Activated CD8-positive, alpha-beta T cell treated with anti-CD3 and anti-CD28 coated beads, Interleukin-2, amount 10 ng/mL, durations not matched to agents 7 days and 5 days (primary cell): ENCODE measurements around the gene GLYATL1B. TPM values are rescaled to one million over a fixed set of nuclear protein-coding genes. Genes with fewer than 3 reads are reported as not detected.
"Not testable (repeated sequence)": the region's sequence is repeated elsewhere in the genome, so short reads cannot be mapped to it uniquely, and the experiment has no call there.

Experiments used
- ATAC-seq: fragments of 150-1000 bp; cut with Tn5 transposase; one replicate; pipeline ENCODE4 v1.10.0; 2021; ENCODE audit warnings: moderate library complexity
- CTCF ChIA-PET: fragments of 350-600 bp; sonication (Branson Sonifier 250); formaldehyde crosslinking; loops from one replicate; lab custom pipeline; 2021; ENCODE audit warnings: antibody characterized with exemption; lab: Charles Lee
- POLR2A ChIA-PET: fragments of 350-600 bp; sonication (Branson Sonifier 250); formaldehyde crosslinking; loops from one replicate; lab custom pipeline; 2021; ENCODE audit warnings: antibody characterized with exemption; lab: Charles Lee
- DNase-seq: peaks from one replicate; pipeline ENCODE4 v3.0.0-alpha.2; 2020
- H3K27ac Mint-ChIP-seq: one replicate; pipeline ENCODE4 v1.8.0; 2021; ENCODE audit warnings: mild to moderate bottlenecking, mixed read lengths
- H3K27me3 Mint-ChIP-seq: one replicate; pipeline ENCODE4 v1.8.0; 2021; ENCODE audit warnings: low read depth, mixed read lengths
- H3K36me3 Mint-ChIP-seq: one replicate; pipeline ENCODE4 v1.8.0; 2021; ENCODE audit warnings: low read depth, mixed read lengths
- H3K4me1 Mint-ChIP-seq: one replicate; pipeline ENCODE4 v1.8.0; 2021; ENCODE audit warnings: low read depth, mixed read lengths
- H3K4me3 Mint-ChIP-seq: one replicate; pipeline ENCODE4 v1.8.0; 2021; ENCODE audit warnings: mild to moderate bottlenecking, mixed read lengths
- H3K9me3 Mint-ChIP-seq: one replicate; pipeline ENCODE4 v1.8.0; 2022; ENCODE audit warnings: mixed read lengths; ENCODE audit not compliant: insufficient read depth
- total RNA-seq, 2 experiments: library from RNA; stranded (reverse); gene quantifications; one replicate each; pipeline ENCODE4 v1.2.3, GENCODE V29; 2021

The GLYATL1B gene
- not detected for total RNA-seq

GRCh38 chr11:59086007-59086406 is at the start of gene GLYATL1B:
Gene GLYATL1B (plus strand): TSS chr11:59086307. CDS start chr11:59086307, 0 bp downstream.
- H3K27me3 Mint-ChIP-seq = peaks cover 26% of the 10 kb centered on the region
- H3K36me3 Mint-ChIP-seq, ATAC-seq, POLR2A ChIA-PET, H3K9me3 Mint-ChIP-seq, CTCF ChIA-PET, H3K27ac Mint-ChIP-seq, DNase-seq, H3K4me3 Mint-ChIP-seq, H3K4me1 Mint-ChIP-seq: not testable (repeated sequence)

- H3K9me3 Mint-ChIP-seq, H3K27ac Mint-ChIP-seq, H3K36me3 Mint-ChIP-seq, H3K4me3 Mint-ChIP-seq, DNase-seq, CTCF ChIA-PET, ATAC-seq, H3K4me1 Mint-ChIP-seq, POLR2A ChIA-PET: not testable (repeated sequence)
- H3K27me3 Mint-ChIP-seq = peaks cover 18% of the 10 kb centered on the region
Measured at GRCh38 chr11:59036542-59036941, 49.6 kb upstream of the GLYATL1B start.

GRCh38 chr11:59037434-59037833 is 48.7 kb upstream of the GLYATL1B start:
- H3K27ac Mint-ChIP-seq, H3K4me1 Mint-ChIP-seq, DNase-seq, H3K9me3 Mint-ChIP-seq, POLR2A ChIA-PET, CTCF ChIA-PET, ATAC-seq, H3K36me3 Mint-ChIP-seq, H3K4me3 Mint-ChIP-seq: not testable (repeated sequence)
- peaks cover 18% of the 10 kb centered on the region for H3K27me3 Mint-ChIP-seq

- Mint-ChIP-seq H3K27me3 (peaks cover 11% of the 10 kb centered on the region), H3K4me1 (no peaks in the 10 kb centered on the region), H3K9me3 (no peaks in the 10 kb centered on the region), H3K4me3 (no peak overlapping the region), H3K27ac (no peak overlapping the region), H3K36me3 (no peaks in the 10 kb centered on the region)
- ATAC-seq (no peak), DNase-seq (no peak)
- CTCF ChIA-PET = no interaction called here
- POLR2A ChIA-PET = no interaction called here
Measured at GRCh38 chr11:59040607-59041006, 45.5 kb upstream of the GLYATL1B start.

- not testable (repeated sequence) for H3K36me3 Mint-ChIP-seq, H3K27ac Mint-ChIP-seq, H3K4me1 Mint-ChIP-seq, H3K4me3 Mint-ChIP-seq, DNase-seq, ATAC-seq, H3K9me3 Mint-ChIP-seq
- peaks cover 14% of the 10 kb centered on the region for H3K27me3 Mint-ChIP-seq
- POLR2A ChIA-PET = interaction anchor here (0.6 kb wide), 1 partner anchor 89 kb away, joined by 3 read pairs; no protein-coding TSS in a partner anchor
- CTCF ChIA-PET = interaction anchor here (3.2 to 3.3 kb wide), 2 partner anchors 85 to 107 kb away, joined by 26 to 36 read pairs; no protein-coding TSS in a partner anchor
Measured at GRCh38 chr11:59051383-59051782, 34.7 kb upstream of the GLYATL1B start.

- H3K27me3 Mint-ChIP-seq = peaks cover 19% of the 10 kb centered on the region
- POLR2A ChIA-PET, H3K36me3 Mint-ChIP-seq, ATAC-seq, H3K4me1 Mint-ChIP-seq, H3K27ac Mint-ChIP-seq, H3K9me3 Mint-ChIP-seq, DNase-seq, H3K4me3 Mint-ChIP-seq: not testable (repeated sequence)
- CTCF ChIA-PET = interaction anchor here (3.2 to 3.3 kb wide), 2 partner anchors 84 to 106 kb away, joined by 26 to 36 read pairs; no protein-coding TSS in a partner anchor
Measured at GRCh38 chr11:59052355-59052754, 33.8 kb upstream of the GLYATL1B start.

- ChIA-PET POLR2A (no interaction called here), CTCF (interaction anchor here (0.6 to 3.3 kb wide), 14 partner anchors 12 to 1117 kb away, joined by 3 to 36 read pairs (median 4); partner anchors contain the start of gene OSBP)
- DNase-seq (peak; percentile 85), ATAC-seq (peak; percentile 76)
- Mint-ChIP-seq H3K36me3 (no peaks in the 10 kb centered on the region), H3K27ac (no peak overlapping the region), H3K27me3 (peaks cover 14% of the 10 kb centered on the region), H3K4me3 (no peak overlapping the region), H3K9me3 (no peaks in the 10 kb centered on the region), H3K4me1 (peaks cover 11% of the 10 kb centered on the region)
Measured at GRCh38 chr11:59053387-59053786, 32.7 kb upstream of the GLYATL1B start.

GRCh38 chr11:59058120-59059033 is 27.7 kb upstream of the GLYATL1B start:
- H3K4me3 Mint-ChIP-seq = peak overlapping the region; percentile 68
- ATAC-seq (peak; percentile 87), DNase-seq (peak; percentile 87)
- H3K36me3 Mint-ChIP-seq, H3K9me3 Mint-ChIP-seq, H3K27ac Mint-ChIP-seq, POLR2A ChIA-PET: not testable (repeated sequence)
- peaks cover 16% of the 10 kb centered on the region for H3K4me1 Mint-ChIP-seq
- peaks cover 27% of the 10 kb centered on the region for H3K27me3 Mint-ChIP-seq
- CTCF ChIA-PET = interaction anchor here (0.6 to 2.6 kb wide), 36 partner anchors 9 to 1258 kb away, joined by 3 to 26 read pairs (median 3); partner anchors contain the start of gene FAM111A

GRCh38 chr11:59060096-59060495 is 26.0 kb upstream of the GLYATL1B start:
- H3K4me3 Mint-ChIP-seq, H3K27ac Mint-ChIP-seq, DNase-seq, H3K36me3 Mint-ChIP-seq, POLR2A ChIA-PET, H3K9me3 Mint-ChIP-seq, ATAC-seq: not testable (repeated sequence)
- CTCF ChIA-PET = interaction anchor here (0.8 to 1.7 kb wide), 2 partner anchors 36 to 98 kb away, joined by 3 to 4 read pairs; no protein-coding TSS in a partner anchor
- peaks cover 40% of the 10 kb centered on the region for H3K27me3 Mint-ChIP-seq
- H3K4me1 Mint-ChIP-seq = peaks cover 16% of the 10 kb centered on the region

GRCh38 chr11:59062602-59063529 is 23.2 kb upstream of the GLYATL1B start:
- ATAC-seq (no peak), DNase-seq (no peak)
- ChIA-PET CTCF (interaction anchor here (1.1 kb wide), 1 partner anchor 80 kb away, joined by 3 read pairs; the partner anchor contains the start of gene FAM111A), POLR2A (interaction anchor here (0.6 kb wide), 1 partner anchor 44 kb away, joined by 4 read pairs; no protein-coding TSS in a partner anchor)
- Mint-ChIP-seq H3K27ac (no peak overlapping the region), H3K9me3 (no peaks in the 10 kb centered on the region), H3K27me3 (peaks cover 43% of the 10 kb centered on the region), H3K4me1 (peaks cover 10% of the 10 kb centered on the region), H3K4me3 (no peak overlapping the region), H3K36me3 (no peaks in the 10 kb centered on the region)
